GM21526 (cell line): ENCODE results near the gene CCDC144A.
"Not testable (repeated sequence)": the region's sequence is repeated elsewhere in the genome, so short reads cannot be mapped to it uniquely, and the experiment has no call there.

Source experiments
- ATAC-seq: cut with Tn5 transposase; IDR thresholded peaks from one replicate; pipeline ENCODE4 v1.9.1; 2021; ENCODE audit warnings: moderate library complexity; ENCODE audit not compliant: unreplicated experiment, low FRiP score

CCDC144A gene

GRCh38 chr17:16818821-16819683, 129.0 kb downstream of the CCDC144A start:
- ATAC-seq: no peak

GRCh38 chr17:16820161-16820877, 130.3 kb downstream of the CCDC144A start:
- ATAC-seq: no peak

- no peak for ATAC-seq
Observed at GRCh38 chr17:16820979-16821543, 131.0 kb downstream of the CCDC144A start.

GRCh38 chr17:16822133-16822532, 132.1 kb downstream of the CCDC144A start:
- not testable (repeated sequence) for ATAC-seq

GRCh38 chr17:16823768-16824406, 133.8 kb downstream of the CCDC144A start:
- ATAC-seq: not testable (repeated sequence)
